HG03521 (cell line): ENCODE data around the gene AOPEP.
"Not testable (repeated sequence)": the region's sequence is repeated elsewhere in the genome, so short reads cannot be mapped to it uniquely, and the experiment has no call there.

Source experiments
- ATAC-seq: cut with Tn5 transposase; IDR thresholded peaks from one replicate; pipeline ENCODE4 v1.9.1; 2021; ENCODE audit warnings: mild to moderate bottlenecking, moderate library complexity; ENCODE audit not compliant: unreplicated experiment

AOPEP gene

DNA sequence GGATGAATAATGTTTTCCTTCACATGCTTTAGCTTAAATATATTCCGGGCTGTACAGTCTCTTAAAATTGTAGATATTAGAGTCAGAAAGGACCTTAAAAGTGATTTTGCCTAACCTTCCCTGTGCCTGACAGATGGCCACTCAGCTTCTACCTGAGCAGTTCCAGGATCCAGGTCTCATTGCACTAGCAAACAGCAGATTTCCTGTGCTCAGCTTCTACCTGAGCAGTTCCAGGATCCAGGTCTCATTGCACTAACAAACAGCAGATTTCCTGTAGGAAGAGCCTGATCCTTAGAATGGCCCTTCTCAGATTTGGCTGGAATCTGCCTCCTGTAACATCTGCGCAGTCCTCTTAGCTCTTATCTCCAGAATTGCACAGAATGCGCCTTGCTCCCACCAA is 219.8 kb downstream of the AOPEP start:
- ATAC-seq, result no peak

DNA sequence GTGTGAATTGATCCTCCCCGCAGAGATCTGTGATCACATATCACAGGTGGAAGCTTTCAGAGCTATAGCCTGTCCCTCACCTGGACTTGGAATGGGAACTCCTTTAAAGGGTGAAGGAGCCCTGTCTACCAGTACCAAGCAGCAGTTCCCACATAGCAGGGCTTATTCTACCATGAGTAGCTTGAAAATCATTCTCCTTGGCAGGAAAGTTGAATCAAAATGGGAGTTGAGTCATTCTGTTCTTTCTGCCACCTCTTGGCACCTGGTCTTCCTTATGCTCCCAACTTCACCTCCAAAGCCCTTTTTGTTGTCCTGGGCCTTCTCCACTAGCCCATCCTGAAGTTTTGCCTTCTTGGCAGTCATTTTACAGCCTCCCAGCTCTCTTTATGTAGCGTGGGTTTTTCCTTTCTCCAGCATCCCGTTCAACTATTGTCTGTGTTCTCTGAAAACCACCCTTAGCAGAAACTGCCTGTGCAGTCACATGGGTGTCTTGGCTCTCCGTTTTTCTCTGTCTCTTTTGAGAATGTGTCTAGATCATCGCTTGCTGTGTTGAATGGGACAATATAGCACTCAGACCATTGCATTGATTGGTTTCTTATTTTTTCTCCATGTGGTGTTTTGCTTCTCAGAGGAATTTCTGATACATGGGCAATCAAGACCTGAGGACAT is 222.2 kb downstream of the AOPEP start:
- ATAC-seq, result no peak

DNA sequence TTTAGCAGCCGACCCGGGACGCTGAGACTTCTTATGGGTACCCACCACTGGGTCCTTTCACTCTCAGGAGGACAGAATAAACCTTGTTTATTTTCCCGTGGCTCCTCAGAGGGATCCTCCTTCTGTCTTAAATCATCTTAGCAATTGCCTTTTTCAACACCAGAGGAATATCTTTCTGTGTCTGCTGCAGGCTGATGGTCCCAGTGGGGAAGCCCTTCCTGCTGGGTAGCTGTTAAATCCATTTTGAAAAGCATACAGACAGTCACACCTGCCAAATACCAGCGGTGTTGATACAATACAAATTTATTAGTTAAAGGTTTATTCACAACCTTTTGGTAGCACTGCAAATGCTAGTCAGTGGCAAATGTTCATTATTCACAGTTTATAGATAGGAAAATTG is 222.9 kb downstream of the AOPEP start:
- ATAC-seq, result no peak

DNA sequence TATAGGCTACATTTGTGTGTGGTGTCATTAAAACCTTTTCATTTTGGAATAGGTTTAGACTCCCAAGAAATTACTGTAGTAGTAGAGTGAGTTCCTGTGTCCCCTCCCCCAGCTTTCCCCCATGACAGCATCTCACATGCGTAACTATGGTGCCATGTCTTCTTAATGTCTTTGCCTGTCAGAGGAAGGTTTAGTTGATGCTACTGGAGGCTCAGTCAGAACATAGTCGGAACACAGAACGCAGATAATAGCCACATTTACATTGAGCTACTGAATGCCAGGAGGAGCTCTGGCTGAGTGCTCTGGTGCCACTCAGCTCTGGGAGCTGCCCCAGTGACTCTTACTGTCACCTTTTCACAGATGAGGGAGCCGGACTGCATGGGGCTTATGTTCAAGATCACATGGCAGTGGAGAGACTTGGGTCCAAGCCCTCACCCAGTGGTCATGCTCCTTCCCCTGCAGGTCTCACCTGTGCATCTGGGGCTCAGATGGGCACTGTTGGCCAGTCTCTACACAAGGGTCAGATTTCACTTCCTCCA is 223.6 kb downstream of the AOPEP start:
- ATAC-seq, result no peak

DNA sequence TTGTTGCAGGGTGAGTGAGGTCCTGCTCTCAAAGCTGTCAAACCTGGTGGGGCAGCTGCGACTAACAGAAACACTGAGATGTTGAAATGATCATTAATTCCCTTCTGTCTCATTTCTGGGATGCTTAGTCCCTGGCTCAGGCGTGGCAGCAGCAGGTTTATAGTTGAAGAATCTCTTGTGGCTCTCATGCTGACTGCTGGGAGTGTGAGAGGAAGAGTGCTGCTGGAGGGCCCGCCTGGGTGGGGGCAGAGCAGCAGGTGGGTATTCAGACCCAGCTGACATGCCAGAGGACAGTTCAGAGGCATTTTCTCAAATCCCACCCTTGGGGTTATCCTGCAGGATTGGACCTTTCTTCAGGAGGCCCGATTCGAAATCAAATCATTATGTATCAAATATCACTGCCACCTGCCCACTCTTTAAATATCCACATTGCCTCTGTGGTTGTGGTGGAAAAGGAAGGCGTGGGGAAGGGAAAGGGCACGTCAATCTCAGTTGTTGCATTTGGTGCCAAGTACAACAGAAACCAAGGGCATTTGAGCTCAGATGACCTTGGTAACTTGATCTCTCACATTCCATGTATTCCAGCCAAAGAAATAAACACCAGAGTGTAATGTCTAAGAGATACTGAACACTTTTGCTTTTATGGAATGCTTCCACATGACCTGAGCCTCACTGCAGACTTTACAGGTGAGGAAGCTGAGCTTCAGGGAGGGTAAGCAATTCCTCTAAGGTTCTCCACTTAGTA is 224.3 kb downstream of the AOPEP start:
- no peak for ATAC-seq

DNA sequence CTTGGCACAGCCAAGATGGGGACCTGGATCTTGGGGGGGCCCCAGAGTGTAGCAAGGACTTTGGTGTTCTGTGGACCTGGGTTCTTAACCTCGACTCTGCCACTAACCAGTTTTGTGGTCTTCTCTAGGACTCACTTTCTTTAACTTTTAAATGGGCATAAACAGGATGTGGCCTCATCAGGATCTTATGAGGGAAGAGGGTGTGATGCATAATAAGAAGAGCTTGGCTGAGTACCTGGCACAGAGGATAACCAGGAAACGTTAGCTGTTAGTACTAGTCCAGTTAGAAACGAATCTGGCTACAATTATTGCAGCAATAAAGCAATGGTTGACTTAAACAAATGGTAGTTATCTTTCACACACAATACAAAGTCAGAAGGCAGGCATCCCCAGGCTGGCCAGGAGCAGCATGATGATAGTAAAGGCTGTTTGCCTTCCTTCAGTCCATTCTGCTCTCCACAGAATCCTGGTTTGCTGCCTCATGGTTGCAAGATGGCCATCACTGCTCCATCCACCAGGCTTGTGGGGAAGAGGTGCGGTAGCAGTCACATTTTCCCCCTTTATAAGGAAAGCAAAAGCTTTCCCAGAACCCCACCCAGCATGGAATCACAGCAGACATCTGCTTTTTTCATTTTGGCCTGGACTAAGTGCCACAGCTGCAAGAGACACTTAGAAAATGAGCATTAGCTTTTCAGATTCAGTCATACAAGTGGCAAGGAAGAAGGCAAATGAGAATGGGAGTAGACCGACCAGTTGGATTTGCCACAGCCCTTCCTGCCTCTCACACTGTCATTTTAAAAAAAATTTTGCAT is 225.0 kb downstream of the AOPEP start:
- no peak for ATAC-seq

DNA sequence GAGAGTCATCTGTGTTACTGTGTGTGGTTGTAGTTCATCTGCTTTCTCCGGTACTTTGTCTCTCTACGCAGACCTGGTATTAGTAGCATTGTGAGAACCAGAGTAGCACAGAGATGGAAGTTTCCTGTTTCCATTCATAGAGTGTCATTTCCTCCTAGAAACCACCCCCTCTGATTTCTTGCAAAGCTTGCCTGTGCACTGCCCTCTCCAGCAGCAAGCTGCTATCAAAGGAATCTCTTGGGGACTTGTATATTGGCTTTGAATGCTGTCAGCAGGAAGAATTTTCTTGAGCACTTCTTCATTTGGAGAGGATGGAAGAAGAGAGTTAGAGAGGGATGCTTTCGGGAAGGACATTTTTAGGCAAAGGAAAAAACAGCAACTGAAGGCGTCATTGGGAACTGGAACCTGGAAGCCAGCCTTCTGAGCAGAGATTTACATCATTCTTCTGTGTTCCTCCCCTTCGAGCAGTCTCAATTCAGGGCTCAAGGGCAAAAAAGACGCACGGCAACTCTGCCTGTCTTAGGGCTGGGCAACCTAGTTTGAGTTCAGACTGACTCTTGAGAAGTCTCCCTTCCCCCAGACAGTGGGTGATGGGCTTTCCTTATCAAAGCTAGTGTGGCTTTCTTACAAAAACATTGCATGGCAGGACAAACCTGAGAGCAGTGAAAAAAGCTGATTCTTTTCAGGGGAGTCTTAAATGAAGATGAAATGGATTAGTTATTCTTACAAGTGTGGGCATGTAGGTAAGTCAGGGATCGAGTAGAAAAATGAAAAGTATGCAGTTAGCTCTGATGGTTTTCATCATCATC is 226.3 kb downstream of the AOPEP start:
- ATAC-seq, result no peak

DNA sequence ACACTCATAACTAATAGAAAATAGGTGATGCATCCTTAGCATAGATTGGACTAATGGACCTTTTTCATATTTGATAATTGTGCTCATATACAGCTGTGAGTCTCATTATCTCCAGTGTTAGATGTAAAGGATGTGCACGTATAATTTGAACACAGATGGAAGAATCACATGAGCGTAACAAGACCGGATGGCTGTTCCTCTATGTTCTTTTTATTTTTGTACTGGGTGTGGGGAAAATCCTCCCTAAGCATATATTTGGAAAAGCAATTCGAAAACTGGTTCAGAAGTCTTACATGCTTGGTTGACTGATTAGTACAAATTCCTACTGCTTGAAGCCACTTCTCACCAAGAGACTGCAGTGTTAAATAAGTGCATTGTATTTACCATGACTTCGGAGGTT is 230.2 kb downstream of the AOPEP start:
- no peak for ATAC-seq

DNA sequence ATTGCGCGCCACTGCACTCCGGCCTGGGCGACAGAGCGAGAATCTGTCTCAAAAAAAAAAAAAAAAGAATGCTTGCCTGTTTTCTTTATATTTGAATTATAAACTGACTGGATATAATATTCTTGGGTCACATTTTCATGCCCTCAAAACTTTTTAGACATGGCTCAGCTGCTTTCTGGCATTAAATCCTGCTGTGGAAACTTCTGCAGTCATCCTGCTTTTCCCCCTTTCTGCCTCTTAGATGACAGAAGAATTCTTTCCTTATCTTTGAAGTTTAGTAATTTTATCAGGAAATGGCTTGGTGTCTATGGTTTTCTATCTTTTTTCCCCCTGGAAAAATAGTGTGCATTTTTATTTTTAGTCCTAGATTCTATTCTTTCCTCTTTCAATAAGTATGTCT is 234.5 kb downstream of the AOPEP start:
- no peak for ATAC-seq

DNA sequence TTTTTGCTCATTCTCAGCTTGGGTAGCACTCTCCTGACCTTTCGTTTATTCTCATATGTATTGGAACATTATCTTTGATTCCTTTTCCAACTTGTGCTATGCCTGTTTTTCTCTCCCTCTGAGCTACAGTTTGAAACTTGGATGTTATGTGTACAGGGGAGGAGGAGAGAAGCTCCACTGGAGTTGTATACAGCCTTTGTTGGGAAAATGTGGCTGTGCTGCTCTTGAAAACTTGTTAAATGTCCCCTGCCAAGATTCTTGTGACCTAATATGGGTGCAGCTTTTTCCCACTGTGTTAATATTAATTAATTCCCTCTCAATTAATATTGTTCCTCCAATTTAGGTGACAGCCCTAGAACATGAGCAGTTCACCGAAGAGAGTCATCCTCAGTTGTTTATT is 235.4 kb downstream of the AOPEP start:
- ATAC-seq, result no peak

DNA sequence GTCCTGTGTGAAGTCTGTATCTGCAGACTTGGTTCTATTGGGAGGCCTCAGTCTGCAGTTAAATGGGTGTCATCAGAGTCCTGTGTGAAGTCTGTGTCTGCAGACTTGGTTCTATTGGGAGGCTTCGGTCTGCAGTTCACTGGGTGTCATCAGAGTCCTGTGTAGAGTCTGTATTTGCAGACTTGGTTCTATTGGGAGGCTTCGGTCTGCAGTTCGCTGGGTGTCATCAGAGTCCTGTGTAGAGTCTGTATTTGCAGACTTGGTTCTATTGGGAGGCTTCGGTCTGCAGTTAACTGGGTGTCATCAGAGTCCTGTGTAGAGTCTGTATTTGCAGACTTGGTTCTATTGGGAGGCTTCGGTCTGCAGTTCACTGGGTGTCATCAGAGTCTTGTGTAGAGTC is 239.1 kb downstream of the AOPEP start:
- not testable (repeated sequence) for ATAC-seq

DNA sequence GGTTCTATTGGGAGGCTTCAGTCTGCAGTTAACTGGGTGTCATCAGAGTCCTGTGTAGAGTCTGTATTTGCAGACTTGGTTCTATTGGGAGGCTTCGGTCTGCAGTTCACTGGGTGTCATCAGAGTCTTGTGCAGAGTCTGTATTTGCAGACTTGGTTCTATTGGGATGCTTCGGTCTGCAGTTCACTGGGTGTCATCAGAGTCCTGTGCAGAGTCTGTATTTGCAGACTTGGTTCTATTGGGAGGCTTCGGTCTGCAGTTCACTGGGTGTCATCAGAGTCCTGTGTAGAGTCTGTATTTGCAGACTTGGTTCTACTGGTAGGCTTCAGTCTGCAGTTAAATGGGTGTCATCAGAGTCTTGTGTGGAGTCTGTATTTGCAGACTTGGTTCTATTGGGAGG is 239.5 kb downstream of the AOPEP start:
- not testable (repeated sequence) for ATAC-seq

DNA sequence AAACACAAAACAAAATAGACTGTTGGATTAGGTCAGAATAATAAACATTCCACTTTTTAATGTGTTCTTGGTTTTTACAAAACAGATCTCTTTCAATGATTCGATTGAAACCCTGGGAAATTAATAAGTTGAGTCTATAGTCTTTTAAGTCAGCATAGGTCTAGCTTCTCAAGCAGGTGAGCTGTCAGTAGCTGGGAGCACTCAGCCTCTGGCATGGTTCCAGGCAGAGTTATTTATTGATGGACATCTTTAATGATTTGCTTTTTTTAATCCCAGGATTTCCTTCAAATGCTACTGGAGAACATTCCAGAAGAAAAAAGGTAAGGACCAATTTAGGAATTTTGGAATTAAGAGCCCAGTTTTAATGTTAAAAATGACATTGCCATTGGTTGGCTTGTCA is 241.0 kb downstream of the AOPEP start:
- ATAC-seq, result no peak

DNA sequence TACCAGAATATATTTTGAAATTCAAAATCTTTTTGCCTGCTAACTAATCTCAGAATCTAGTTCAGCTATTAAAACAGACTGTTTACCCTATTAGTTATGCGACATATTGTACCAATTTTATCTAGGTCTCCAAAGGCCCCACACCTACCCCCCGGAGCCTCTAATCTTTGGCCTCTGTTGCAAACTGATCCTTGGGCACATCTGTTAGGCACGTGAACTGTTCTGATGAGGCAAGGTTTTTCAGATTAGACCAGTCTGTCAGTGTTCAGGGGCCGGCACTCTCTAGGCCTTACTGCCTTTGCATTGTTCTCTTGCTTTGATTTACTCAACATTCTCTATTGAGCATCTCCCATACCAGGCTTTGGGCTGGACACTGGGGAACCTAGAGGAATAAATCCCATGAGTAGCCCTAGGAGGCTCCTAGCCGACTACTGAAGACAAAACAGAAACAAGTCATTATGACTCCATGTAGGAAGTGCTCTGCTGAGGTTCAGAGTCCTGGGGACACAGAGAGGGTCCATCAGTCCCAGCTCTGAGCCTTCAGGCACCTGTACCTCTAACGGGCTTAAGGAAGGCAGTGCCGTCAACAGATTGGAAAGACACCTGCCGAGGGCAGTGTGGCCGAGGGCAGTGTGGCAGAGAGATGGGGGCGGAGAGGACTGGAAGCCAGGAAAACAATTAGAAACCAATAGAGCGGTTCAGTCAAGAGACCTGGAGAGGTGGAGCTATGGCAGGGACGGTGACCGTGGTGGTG is 245.1 kb downstream of the AOPEP start:
- no peak for ATAC-seq

DNA sequence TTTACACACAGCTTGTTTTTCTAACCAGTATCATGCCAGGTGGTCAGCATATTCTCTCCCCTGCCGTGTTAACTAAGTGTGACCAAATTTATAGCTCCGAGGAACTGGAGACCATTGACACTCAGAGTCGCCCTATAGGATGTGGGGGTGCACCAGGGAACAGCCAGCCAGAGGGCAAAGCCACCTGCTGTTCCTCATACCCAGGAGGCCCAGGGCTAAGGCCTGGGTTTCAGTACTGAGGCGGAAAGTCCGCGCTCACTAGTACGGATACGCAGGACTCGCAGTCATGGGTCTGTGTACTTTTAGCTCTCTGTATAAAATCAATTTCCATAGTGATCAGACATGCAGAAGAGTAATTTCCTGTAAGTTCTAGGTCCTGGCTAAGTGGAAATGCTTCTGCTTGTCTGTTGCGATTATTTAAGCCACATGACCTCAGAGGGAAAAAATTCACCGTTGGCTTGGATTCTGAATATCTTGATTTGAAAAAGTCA is 247.0 kb downstream of the AOPEP start:
- no peak for ATAC-seq

DNA sequence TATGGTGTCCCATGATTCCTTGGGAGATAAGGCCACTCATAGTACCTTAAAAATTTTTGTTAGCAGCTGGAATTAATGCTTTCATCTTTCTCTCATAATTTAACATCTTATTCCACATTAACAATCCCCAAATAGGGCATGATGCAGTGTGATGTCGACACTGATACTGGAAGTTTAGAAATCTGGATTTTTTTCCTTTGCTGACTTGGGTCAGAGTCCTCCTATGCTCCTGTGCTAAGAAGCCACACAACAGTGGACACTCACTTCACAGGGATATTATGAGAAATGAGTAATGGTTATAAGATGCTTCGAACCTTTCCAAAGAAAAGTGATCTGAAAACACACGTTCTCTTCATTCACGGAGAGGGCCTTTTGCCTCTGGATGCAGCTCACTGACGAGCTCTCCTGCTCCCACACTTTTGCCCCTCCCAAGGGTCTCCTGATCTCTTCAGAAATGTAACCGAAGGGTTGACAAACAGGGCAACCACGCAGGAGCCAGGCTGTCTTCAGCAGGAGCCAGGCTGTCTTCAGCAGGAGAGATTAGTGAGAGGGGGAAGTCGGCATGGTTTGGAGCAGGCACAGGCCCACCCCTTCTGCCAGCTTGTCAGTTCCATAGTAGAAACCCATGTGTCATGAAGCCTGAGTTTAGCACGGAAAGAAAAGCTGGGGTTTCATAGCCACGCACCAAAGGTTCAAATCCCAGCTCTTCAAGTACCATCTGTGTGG is 247.8 kb downstream of the AOPEP start:
- no peak for ATAC-seq

DNA sequence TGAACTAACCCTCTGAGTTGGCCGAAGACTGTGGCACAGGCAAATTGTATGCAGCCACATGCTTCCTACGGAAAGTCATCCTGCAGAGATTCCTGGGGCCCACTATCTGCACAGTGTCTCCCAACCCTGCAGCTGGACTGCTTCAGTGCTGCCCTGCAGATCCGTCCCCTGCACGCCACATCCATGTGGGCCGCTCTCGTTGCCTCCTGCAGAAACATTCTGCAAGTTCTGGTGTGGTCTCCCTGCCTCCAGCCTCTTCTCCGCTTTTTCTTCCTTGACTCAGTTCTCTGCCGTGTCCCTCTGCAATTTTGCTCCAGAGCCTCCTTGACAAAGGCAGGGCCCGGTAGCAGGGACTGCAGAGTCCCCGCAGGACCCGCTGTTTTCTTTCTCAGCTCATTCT is 249.0 kb downstream of the AOPEP start:
- no peak for ATAC-seq

DNA sequence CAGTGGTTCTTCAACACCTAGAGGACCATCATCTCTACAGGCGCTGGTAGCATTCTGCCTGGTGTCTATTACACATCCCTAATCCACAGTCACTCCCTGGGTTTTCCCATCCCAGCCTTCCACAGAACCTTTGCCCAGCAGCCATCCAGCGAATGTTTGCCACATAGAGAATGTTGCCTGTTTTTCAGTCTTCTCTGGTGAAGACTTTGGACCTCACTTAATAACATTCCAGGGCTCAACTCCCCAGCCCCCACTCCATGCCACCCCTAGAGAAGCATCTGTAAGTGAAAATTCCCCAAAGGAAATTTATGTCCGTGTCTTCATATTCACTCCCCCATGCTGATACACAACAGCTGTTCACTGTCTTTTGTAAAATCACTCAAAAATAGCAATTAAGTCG is 249.6 kb downstream of the AOPEP start:
- ATAC-seq, result no peak

DNA sequence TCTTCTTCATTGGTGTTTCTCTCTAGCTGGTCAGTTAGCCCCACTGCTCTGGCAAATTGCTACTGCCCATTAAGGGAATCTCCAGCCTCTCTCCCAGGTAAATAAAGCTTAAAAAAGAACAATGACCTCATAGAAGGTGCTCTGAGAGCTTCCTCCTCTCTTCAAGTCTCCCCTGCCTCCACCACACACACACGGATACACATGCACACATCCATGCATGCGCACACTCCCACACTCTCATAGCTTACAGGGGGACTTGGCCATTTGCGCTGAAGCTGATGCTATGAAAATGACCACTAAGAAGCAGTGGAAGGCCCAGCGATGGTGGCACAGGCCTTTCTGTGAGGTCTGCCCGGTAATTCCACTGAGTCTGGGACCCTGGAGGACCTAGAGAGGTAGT is 250.9 kb downstream of the AOPEP start:
- ATAC-seq, result no peak
